GM12874 (cell line): Measurements from ENCODE around the gene SPTLC1.

Experiments used
- CTCF ChIP-seq: IDR thresholded peaks from 2 replicates; pipeline ENCODE4 v1.5.1; 2011; ENCODE audit warnings: low read depth, mild to moderate bottlenecking, control low read depth, low read length, moderate library complexity; ENCODE audit not compliant: insufficient read depth

The SPTLC1 gene

GRCh38 chr9:92036411-92036746, 78.8 kb downstream of the SPTLC1 start:
- no peak for TF ChIP-seq CTCF

- TF ChIP-seq CTCF: no peak
Observed at GRCh38 chr9:92035687-92036410, 79.4 kb downstream of the SPTLC1 start.

GRCh38 chr9:92035146-92035545, 80.1 kb downstream of the SPTLC1 start:
- no peak for TF ChIP-seq CTCF

GRCh38 chr9:92033991-92034390, 81.2 kb downstream of the SPTLC1 start:
- TF ChIP-seq CTCF: no peak

- TF ChIP-seq CTCF: no peak
Observed at GRCh38 chr9:92033307-92033706, 81.9 kb downstream of the SPTLC1 start.

- no peak for TF ChIP-seq CTCF
Observed at GRCh38 chr9:92032891-92033290, 82.3 kb downstream of the SPTLC1 start.

GRCh38 chr9:92030367-92030766, 84.8 kb downstream of the SPTLC1 start:
- no peak for TF ChIP-seq CTCF
